Duodenal mucosa (tissue), 2 donors: ENCODE results near the gene ASTN2.

Experiments used
- H3K27ac ChIP-seq: one replicate; pipeline ENCODE4 v1.7.0; 2013; ENCODE audit warnings: low read depth, low read length
- H3K27me3 ChIP-seq, 2 donors: one replicate each; pipeline ENCODE4 v1.7.0; 2013; ENCODE audit warnings: low read length in 2 of 2, control low read depth in 1 of 2; ENCODE audit not compliant: insufficient read depth in 2 of 2, control insufficient read depth in 1 of 2
- H3K36me3 ChIP-seq, 2 donors: one replicate each; pipeline ENCODE4 v1.7.0; 2013; ENCODE audit warnings: low read length in 2 of 2, control low read depth in 1 of 2; ENCODE audit not compliant: insufficient read depth in 2 of 2, control insufficient read depth in 1 of 2
- H3K4me1 ChIP-seq, 2 donors: one replicate each; pipeline ENCODE4 v1.7.0; 2013; ENCODE audit warnings: low read length in 2 of 2, control low read depth in 1 of 2; ENCODE audit not compliant: insufficient read depth in 2 of 2, control insufficient read depth in 1 of 2
- H3K4me3 ChIP-seq, 2 donors: one replicate each; pipeline ENCODE4 v1.7.0; 2013; ENCODE audit warnings: low read length in 2 of 2, low read depth in 1 of 2
- H3K9ac ChIP-seq, 2 donors: one replicate each; pipeline ENCODE4 v1.7.0; 2013; ENCODE audit warnings: low read length in 2 of 2, low read depth in 1 of 2
- H3K9me3 ChIP-seq, 2 donors: one replicate each; pipeline ENCODE4 v1.7.0; 2013; ENCODE audit warnings: low read length in 2 of 2, control low read depth in 1 of 2; ENCODE audit not compliant: control insufficient read depth in 1 of 2

ASTN2 gene

DNA sequence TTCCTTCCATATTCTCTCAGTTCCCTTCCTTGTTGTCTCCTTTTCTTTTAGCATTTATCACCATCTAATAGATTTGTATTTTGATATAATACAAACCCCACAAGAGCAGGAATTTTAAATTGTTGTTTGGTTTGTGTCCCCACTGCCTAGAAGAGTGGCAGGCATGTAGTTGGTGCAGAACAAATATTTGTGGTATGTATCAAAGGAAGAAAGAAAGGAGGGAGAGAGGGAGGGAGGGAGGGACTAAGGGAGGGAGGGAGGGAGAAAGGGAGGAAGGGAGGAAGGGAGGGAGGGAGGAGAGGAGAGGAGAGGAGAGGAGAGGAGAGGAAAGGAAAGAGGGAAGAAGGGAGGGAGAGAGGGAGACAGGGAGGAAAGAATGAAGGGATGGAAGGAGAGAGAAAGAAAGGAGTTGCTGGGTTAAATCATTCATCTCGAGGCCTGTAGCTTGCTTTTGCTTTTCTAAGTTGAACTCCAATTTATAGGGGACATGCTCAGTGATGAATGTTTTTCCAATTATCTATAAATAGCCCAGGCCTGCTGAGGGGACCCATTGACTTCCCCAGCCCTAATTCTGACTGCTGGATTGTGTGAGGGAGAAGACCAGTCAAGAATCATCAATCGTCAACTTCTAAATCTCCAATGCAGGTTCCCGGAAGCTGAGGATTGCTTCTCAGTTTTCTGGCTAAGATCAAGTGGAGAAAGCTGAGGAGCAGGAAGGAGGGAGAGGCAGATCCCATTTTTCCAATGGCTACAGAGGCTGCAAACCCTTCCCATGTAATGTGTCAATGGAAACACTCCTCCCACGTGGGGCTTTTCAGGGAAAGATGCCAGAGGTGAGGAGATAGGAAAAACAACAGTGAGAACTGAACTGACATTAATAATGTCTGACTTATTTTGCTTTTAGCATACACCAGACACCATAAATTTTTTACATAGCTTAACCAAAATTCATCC lies 320.7 kb downstream of the ASTN2 start:
- H3K9ac ChIP-seq: no peak overlapping the region
- H3K27me3 ChIP-seq: no peaks in the 10 kb centered on the region
- no peaks in the 10 kb centered on the region for H3K36me3 ChIP-seq
- H3K4me1 ChIP-seq: no peaks in the 10 kb centered on the region
- no peak overlapping the region for H3K4me3 ChIP-seq
- no peaks in the 10 kb centered on the region for H3K9me3 ChIP-seq
- no peak overlapping the region for H3K27ac ChIP-seq

GRCh38 chr9:117092582-117092981 lies 322.3 kb downstream of the ASTN2 start:
- Histone ChIP-seq H3K9ac (no peak overlapping the region), H3K36me3 (no peaks in the 10 kb centered on the region), H3K27ac (no peak overlapping the region), H3K9me3 (no peaks in the 10 kb centered on the region), H3K27me3 (no peaks in the 10 kb centered on the region), H3K4me1 (no peaks in the 10 kb centered on the region), H3K4me3 (no peak overlapping the region)

DNA sequence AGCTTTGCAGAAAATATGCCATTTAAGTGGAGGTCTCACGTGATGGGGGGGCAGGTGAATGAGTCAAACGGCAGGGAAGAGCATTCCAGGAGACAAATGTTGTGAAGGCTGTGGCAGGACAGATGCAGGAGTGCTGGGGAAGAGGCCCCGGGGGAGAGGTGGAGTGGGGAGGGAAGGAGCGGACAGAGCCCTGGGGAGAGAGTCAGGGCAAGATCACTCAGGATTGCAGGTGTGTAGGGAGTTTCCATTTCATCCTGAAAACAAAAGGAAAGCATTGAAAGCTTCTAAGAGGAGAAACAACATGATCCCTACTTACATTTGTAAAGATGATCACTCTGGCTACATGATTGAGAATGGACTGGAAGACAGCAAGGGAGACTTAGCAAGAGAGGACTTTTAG lies 323.3 kb downstream of the ASTN2 start:
- no peak overlapping the region for H3K4me3 ChIP-seq
- H3K27ac ChIP-seq: no peak overlapping the region
- H3K9me3 ChIP-seq: no peaks in the 10 kb centered on the region
- no peaks in the 10 kb centered on the region for H3K4me1 ChIP-seq
- no peak overlapping the region for H3K9ac ChIP-seq
- no peaks in the 10 kb centered on the region for H3K27me3 ChIP-seq
- H3K36me3 ChIP-seq: no peaks in the 10 kb centered on the region

GRCh38 chr9:117088786-117089185 lies 326.1 kb downstream of the ASTN2 start:
- Histone ChIP-seq H3K4me1 (no peaks in the 10 kb centered on the region), H3K9me3 (no peaks in the 10 kb centered on the region), H3K36me3 (no peaks in the 10 kb centered on the region), H3K27ac (no peak overlapping the region), H3K9ac (no peak overlapping the region), H3K4me3 (no peak overlapping the region), H3K27me3 (no peaks in the 10 kb centered on the region)

- Histone ChIP-seq H3K9ac (no peak overlapping the region), H3K9me3 (no peaks in the 10 kb centered on the region), H3K27ac (no peak overlapping the region), H3K4me1 (no peaks in the 10 kb centered on the region), H3K36me3 (no peaks in the 10 kb centered on the region), H3K27me3 (no peaks in the 10 kb centered on the region), H3K4me3 (no peak overlapping the region)
These were observed 326.7 kb downstream of the ASTN2 start for GRCh38 chr9:117088140-117088539.

DNA sequence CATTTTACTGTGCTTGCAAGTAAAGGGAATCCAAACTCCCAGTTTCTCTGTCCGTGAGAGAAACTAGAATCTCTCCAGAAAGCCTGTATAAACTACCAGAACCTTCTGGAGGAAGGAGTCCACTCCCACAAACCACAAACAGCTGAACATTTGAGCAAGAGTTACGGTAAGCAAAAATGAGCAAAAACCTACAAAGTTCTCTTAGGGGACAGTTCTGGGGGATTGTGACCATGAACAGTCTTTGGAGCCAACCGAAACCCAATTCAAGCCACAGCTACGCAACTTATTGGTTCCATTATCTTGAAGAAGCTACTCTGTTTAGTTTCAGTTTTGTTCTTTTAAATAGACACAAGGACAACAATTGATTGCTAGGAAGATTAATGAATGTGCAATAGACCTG lies 330.6 kb downstream of the ASTN2 start:
- Histone ChIP-seq H3K9me3 (no peaks in the 10 kb centered on the region), H3K27ac (no peak overlapping the region), H3K4me1 (no peaks in the 10 kb centered on the region), H3K27me3 (no peaks in the 10 kb centered on the region), H3K9ac (no peak overlapping the region), H3K4me3 (no peak overlapping the region), H3K36me3 (no peaks in the 10 kb centered on the region)

- Histone ChIP-seq H3K4me3 (no peak overlapping the region), H3K27me3 (no peaks in the 10 kb centered on the region), H3K9ac (no peak overlapping the region), H3K27ac (no peak overlapping the region), H3K4me1 (no peaks in the 10 kb centered on the region), H3K36me3 (no peaks in the 10 kb centered on the region), H3K9me3 (no peaks in the 10 kb centered on the region)
These were observed 331.3 kb downstream of the ASTN2 start for GRCh38 chr9:117083559-117083958.

DNA sequence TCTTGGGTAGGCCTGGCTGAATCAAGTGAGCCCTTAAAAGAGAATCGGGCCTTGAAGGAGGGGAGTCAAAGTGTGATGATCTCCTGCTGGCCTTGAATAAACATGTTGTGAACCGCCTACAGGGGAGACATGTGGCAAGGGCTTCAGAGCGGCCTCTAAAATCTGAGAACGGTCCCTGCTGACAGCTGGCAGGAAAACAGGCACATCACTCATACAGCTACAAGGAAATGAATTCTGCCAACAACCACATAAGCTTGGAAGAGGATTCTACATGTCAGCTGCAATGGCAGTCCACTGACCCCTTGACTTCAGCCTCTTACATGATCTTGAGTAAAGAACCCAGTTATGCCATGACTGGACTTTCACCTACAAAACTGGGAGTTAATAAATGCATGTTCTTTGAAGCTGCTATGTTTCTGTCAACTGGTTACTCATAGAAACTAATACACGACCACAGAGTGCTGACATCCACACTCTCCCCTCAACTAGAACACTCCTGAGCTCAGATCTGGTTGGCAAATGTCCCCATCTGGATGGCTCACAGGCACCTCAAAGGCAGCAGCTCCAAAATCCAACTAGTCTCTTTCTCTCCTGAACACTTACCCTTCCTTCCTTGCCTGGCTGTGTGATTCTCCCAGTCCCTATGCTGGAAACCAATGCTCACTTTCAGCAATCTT lies 333.1 kb downstream of the ASTN2 start:
- H3K27ac ChIP-seq: no peak overlapping the region
- H3K4me3 ChIP-seq: no peak overlapping the region
- H3K9ac ChIP-seq: no peak overlapping the region
- no peaks in the 10 kb centered on the region for H3K9me3 ChIP-seq
- H3K27me3 ChIP-seq: no peaks in the 10 kb centered on the region
- H3K36me3 ChIP-seq: no peaks in the 10 kb centered on the region
- H3K4me1 ChIP-seq: no peaks in the 10 kb centered on the region

DNA sequence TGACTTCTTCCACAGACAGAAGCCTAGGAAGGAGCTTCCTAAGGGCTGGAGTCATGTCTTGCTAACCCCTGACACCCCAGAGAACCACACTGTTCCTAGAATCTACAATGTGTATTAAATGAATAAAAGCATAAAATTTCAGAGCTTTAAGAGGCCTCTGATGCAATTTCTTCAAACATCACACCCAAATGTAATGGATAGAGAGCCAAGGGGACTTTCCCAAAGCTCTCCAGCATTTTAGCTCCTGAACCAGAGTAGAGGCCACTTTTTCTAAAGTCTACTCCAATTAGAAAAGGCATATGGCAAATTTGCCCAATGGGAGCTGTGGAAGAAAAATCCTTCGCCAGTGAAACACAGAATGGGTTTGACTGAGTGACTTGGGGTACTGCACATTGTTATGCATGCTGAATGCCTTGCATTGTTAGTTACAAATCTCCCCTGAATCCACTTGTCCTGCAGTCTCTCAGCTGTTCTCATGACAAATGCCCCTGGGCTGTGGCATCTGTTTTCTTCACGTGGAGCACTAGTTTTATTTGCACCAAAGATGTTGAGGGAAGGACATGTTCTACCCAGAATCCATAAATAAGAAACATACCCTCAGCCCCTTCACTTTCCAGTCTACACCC lies 334.0 kb downstream of the ASTN2 start:
- H3K36me3 ChIP-seq: no peaks in the 10 kb centered on the region
- H3K9me3 ChIP-seq: no peaks in the 10 kb centered on the region
- H3K4me1 ChIP-seq: no peaks in the 10 kb centered on the region
- no peaks in the 10 kb centered on the region for H3K27me3 ChIP-seq
- H3K9ac ChIP-seq: no peak overlapping the region
- H3K27ac ChIP-seq: no peak overlapping the region
- H3K4me3 ChIP-seq: no peak overlapping the region
